ENCODE data around the gene CHPF. TPM values are rescaled to one million over a fixed set of nuclear protein-coding genes. Genes with fewer than 3 reads are reported as not detected.

Gene CHPF
- total and polyA plus RNA-seq, 11 donors, result 74.1 to 209 (median 138) TPM

- Histone ChIP-seq H3K4me3 (peak overlapping the region; percentile 50 to 92 (median 68)), H3K27me3 (peaks cover 0 to 30% (median 0%) of the 10 kb centered on the region in 9 donors), H3K4me1 (peaks cover 0 to 31% (median 10%) of the 10 kb centered on the region in 12 donors), H3K27ac (peak overlapping the region; percentile 71 to 96 (median 90)), H3K9me3 (no peaks in the 10 kb centered on the region), H3K36me3 (peaks cover 0 to 31% (median 12%) of the 10 kb centered on the region in 9 donors)
- TF ChIP-seq POLR2A (IDR thresholded peaks at IDR 0.05) (no peak), CTCF (IDR thresholded peaks at IDR 0.05) (no peak)
- ATAC-seq, result peak in 2 of 4 donors; percentile 4 to 7
- intact Hi-C loops (cut with DNase I), result loop anchor here in 4 of 10 donors (1.0 to 5.0 kb wide), 5 partner anchors 26 to 61 kb away; partner anchors contain the start of genes STK11IP (in 2 of the 4) and SLC4A3 (in 1 of the 4)
- peak in 1 of 5 donors; percentile 29 for DNase-seq
- WGBS, 4 donors, result 0% methylated on average over 7 to 55 of the region's 55 CpGs
These were observed 27.3 kb upstream of the CHPF start for GRCh38 chr2:219570924-219571310.

GRCh38 chr2:219570194-219570923 lies 26.8 kb upstream of the CHPF start:
- Histone ChIP-seq H3K9me3 (no peaks in the 10 kb centered on the region), H3K36me3 (peaks cover 0 to 34% (median 12%) of the 10 kb centered on the region in 9 donors), H3K27ac (peak overlapping the region; percentile 71 to 96 (median 90)), H3K27me3 (peaks cover 0 to 30% (median 0%) of the 10 kb centered on the region in 9 donors), H3K4me1 (peaks cover 0 to 31% (median 10%) of the 10 kb centered on the region in 12 donors), H3K4me3 (peak overlapping the region; percentile 50 to 92 (median 68))
- DNase-seq (peak in 2 of 5 donors; percentile 20 to 45), ATAC-seq (peak in 2 of 4 donors; percentile 19 to 25)
- intact Hi-C loops (cut with DNase I), result loop anchor here in 3 of 10 donors (2.0 to 5.0 kb wide), 3 partner anchors 26 to 62 kb away; partner anchors contain the start of genes SLC4A3 (in 1 of the 3) and STK11IP (in 1 of the 3)
- TF ChIP-seq CTCF (IDR thresholded peaks at IDR 0.05) (peak in 2 of 12 donors; percentile 13), POLR2A (IDR thresholded peaks at IDR 0.05) (peak in 1 of 2 donors; percentile 41)
- WGBS, 4 donors, result 8 to 33% (median 15%) methylated on average over 21 to 95 of the region's 95 CpGs

GRCh38 chr2:219569635-219570034 lies 26.0 kb upstream of the CHPF start:
- peaks cover 0 to 33% (median 10%) of the 10 kb centered on the region in 12 donors for H3K4me1 ChIP-seq
- peaks cover 0 to 30% (median 0%) of the 10 kb centered on the region in 9 donors for H3K27me3 ChIP-seq
- ATAC-seq (no peak), DNase-seq (no peak)
- H3K27ac ChIP-seq, result peak overlapping the region in 8 of 12 donors; percentile 83 to 96 (median 90)
- 74 to 79% (median 76%) methylated on average over 6 of the region's 6 CpGs for WGBS, 4 donors
- H3K36me3 ChIP-seq, result peaks cover 0 to 41% (median 15%) of the 10 kb centered on the region in 9 donors
- no peak for TF ChIP-seq CTCF (IDR thresholded peaks at IDR 0.05)
- TF ChIP-seq POLR2A (IDR thresholded peaks at IDR 0.05), result no peak
- no peaks in the 10 kb centered on the region for H3K9me3 ChIP-seq
- peak overlapping the region in 9 of 12 donors; percentile 50 to 92 (median 69) for H3K4me3 ChIP-seq
- intact Hi-C loops (cut with DNase I), result loop anchor here in 5 of 10 donors (2.0 to 10.0 kb wide), 5 partner anchors 27 to 68 kb away; partner anchors contain the start of genes SLC4A3 (in 1 of the 5) and STK11IP (in 1 of the 5)

- no peak overlapping the region for H3K27ac ChIP-seq
- peaks cover 0 to 30% (median 0%) of the 10 kb centered on the region in 9 donors for H3K27me3 ChIP-seq
- DNase-seq (no peak), ATAC-seq (no peak)
- H3K9me3 ChIP-seq, result no peaks in the 10 kb centered on the region
- intact Hi-C loops (cut with DNase I), result loop anchor here in 2 of 10 donors (5.0 to 10.0 kb wide), 2 partner anchors 66 to 68 kb away; no protein-coding TSS in a partner anchor
- H3K36me3 ChIP-seq, result peaks cover 0 to 47% (median 15%) of the 10 kb centered on the region in 9 donors
- WGBS, 4 donors, result 87 to 92% (median 90%) methylated on average over 6 of the region's 6 CpGs
- H3K4me3 ChIP-seq, result no peak overlapping the region
- H3K4me1 ChIP-seq, result peaks cover 0 to 31% (median 10%) of the 10 kb centered on the region in 12 donors
- TF ChIP-seq CTCF (IDR thresholded peaks at IDR 0.05) (no peak), POLR2A (IDR thresholded peaks at IDR 0.05) (no peak)
These were observed 25.4 kb upstream of the CHPF start for GRCh38 chr2:219569041-219569440.
